Activated naive CD4-positive, alpha-beta T cell treated with anti-CD3 and anti-CD28 coated beads, Interleukin-2, amount 50 U/mL, for 72 hours (primary cell): ENCODE measurements around the gene YJU2. TPM values are rescaled to one million over a fixed set of nuclear protein-coding genes. Genes with fewer than 3 reads are reported as not detected.
A peak's percentile ranks its signal among the peaks of the same experiment; 100 is the strongest.

Experiments used
- ATAC-seq, 2 donors: fragments of 150-1000 bp; cut with Tn5 transposase; 2 replicates each; pipeline ENCODE4 v1.10.0; 2021; ENCODE audit warnings: mild to moderate bottlenecking in 2 of 2, moderate library complexity in 2 of 2
- DNase-seq, 2 donors: peaks; one replicate each; pipeline ENCODE4 v3.0.0; 2021 to 2022; ENCODE audit warnings: low spot score in 2 of 2
- H3K27ac Mint-ChIP-seq, 2 donors: one replicate each; pipeline ENCODE4 v1.8.0; 2022; ENCODE audit warnings: mild to moderate bottlenecking in 2 of 2, mixed read lengths in 2 of 2
- H3K36me3 Mint-ChIP-seq, 2 donors: one replicate each; pipeline ENCODE4 v1.8.0; 2022; ENCODE audit warnings: mixed read lengths in 2 of 2
- H3K9me3 Mint-ChIP-seq, 2 donors: one replicate each; pipeline ENCODE4 v1.8.0; 2022; ENCODE audit warnings: mixed read lengths in 2 of 2
- total RNA-seq, 2 donors: library from RNA; stranded (reverse); gene quantifications; one replicate each; pipeline ENCODE4 v1.2.3, GENCODE V29; 2022

The YJU2 gene
- total RNA-seq, 2 donors from 2014 or later: 22.7 to 28.0 TPM

DNA sequence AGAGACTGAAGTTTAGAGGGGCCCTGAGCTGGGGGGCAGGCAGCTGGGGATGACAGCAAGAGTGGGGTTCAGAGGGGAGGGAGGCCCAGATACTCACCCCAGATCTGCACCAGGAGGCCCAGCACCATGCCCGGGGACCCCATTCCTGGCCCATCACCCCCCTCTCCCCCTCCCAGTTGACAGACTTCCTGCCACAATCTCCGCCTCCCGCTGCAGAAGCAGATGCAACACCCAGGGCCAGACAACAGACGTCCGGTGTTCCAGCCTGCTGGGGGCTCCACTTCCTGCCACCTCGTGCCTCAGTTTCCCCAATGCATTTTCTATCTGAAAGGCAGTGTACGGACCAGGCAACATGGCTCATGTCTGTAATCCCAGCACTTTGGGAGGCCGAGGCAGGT lies 55.4 kb downstream of the YJU2 start, which contains the start of gene TMIGD2:
TMIGD2 (minus strand) TSS at position 147 of the 398 bp plus-strand sequence; CDS start at position 143, 4 bp downstream.
- Mint-ChIP-seq H3K27ac (peak within 1 kb of the TSS; percentile 77 to 92), H3K36me3 (peaks cover 0 to 5% of the 10 kb centered on the region in 2 donors), H3K9me3 (no peaks in the 10 kb centered on the region)
- DNase-seq (peak in 1 of 2 donors; percentile 39), ATAC-seq (peak; percentile 2 to 4)

DNA sequence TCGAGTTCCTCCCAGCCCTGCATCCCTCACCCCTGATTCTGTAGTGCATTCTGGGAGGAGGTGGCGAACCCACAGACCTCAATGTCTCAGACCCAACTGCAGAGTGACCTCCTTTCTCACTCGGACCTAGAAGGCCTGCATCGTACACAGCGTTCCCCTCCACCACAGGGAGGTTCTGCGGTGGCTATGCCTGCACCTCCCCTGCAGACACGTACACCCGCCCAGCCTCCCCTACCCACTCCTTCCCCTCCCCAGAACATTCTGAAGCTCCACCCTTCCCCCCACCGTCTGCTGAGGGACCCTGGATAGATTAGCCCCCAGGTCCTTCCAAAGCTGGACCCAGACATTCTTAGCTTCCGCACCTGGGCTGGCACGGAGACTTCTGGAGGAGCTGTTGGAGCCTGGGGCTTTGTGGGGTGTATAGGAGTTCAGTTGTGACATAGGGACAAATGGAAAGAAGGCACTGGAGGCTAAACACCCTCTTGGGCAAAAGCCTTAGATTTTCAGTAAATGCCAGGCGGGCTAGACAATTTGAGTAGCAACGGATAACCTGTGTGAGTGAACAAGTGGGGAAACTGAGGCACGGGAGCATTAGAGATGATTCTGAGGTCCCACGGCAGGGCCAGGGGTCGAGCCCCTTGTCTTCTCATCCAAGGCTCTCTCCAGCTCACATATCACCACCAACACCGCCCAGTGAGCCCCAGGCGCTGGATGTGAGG lies 57.1 kb downstream of the YJU2 start:
- Mint-ChIP-seq H3K36me3 (peaks cover 0 to 5% of the 10 kb centered on the region in 2 donors), H3K9me3 (no peaks in the 10 kb centered on the region), H3K27ac (peak overlapping the region in 1 of 2 donors; percentile 13)
- ATAC-seq: peak; percentile 10 to 49
- DNase-seq: no peak

- Mint-ChIP-seq H3K9me3 (no peaks in the 10 kb centered on the region), H3K36me3 (peaks cover 0 to 5% of the 10 kb centered on the region in 2 donors), H3K27ac (peak within 1 kb of the TSS in 1 of 2 donors; percentile 45)
- peak; percentile 82 to 86 for ATAC-seq
- peak; percentile 75 to 93 for DNase-seq
Measured at GRCh38 chr19:4304538-4305256, 57.8 kb downstream of the YJU2 start, which contains the start of gene FSD1. Gene FSD1, plus strand, starts transcription at chr19:4304598. Its CDS starts 149 bp downstream, at chr19:4304747.

GRCh38 chr19:4305257-4305612 lies 58.4 kb downstream of the YJU2 start:
- peak overlapping the region in 1 of 2 donors; percentile 45 for H3K27ac Mint-ChIP-seq
- H3K36me3 Mint-ChIP-seq: peaks cover 0 to 7% of the 10 kb centered on the region in 2 donors
- no peak for ATAC-seq
- no peak for DNase-seq
- H3K9me3 Mint-ChIP-seq: no peaks in the 10 kb centered on the region

- DNase-seq: no peak
- H3K9me3 Mint-ChIP-seq: no peaks in the 10 kb centered on the region
- H3K36me3 Mint-ChIP-seq: peaks cover 0 to 7% of the 10 kb centered on the region in 2 donors
- no peak for ATAC-seq
- peak overlapping the region in 1 of 2 donors; percentile 45 for H3K27ac Mint-ChIP-seq
Measured at GRCh38 chr19:4305659-4306058, 58.8 kb downstream of the YJU2 start.

DNA sequence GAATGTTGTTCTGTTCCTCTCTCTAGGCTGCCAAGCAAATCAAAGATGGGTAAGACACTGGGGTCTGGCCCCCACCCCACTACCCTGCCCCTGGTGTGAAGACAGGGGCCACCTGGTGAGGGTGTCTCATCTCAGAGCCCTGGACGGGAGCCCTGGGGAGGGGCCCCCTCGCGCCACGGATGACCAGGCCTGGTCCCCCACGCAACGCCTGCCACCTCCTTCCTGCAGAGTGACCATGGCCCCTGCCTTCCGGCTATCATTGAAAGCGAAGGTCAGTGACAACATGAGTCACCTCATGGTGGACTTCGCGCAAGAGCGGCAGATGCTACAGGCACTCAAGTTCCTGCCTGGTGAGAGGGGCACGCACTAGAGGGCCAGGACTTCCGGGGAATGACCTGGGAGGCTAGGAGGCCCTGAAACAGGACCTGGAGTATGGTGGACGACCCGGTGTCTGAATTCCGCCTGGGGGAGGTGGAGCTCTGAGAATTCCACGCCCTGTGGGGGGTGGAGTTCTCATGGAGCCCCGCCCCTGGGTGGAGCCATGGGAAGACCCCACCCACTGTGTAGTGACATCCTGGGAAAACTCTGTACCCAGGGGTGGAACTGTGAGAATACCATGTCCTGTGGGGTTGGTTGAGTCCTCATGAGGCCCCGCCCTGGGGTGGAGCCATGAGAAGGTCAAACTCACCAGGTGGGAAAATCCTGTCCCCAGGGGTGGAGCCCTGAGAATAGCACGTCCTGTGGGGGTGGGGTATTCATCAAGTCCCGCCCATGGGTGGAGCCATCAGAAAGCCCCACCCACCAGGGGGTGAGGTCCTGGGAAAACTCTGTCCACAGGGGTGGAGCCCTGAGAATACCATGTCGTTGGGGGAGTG lies 63.6 kb downstream of the YJU2 start:
- peak in 1 of 2 donors; percentile 43 for DNase-seq
- ATAC-seq: peak; percentile 28 to 57
- no peaks in the 10 kb centered on the region for H3K9me3 Mint-ChIP-seq
- peaks cover 0 to 10% of the 10 kb centered on the region in 2 donors for H3K36me3 Mint-ChIP-seq
- H3K27ac Mint-ChIP-seq: no peak overlapping the region

DNA sequence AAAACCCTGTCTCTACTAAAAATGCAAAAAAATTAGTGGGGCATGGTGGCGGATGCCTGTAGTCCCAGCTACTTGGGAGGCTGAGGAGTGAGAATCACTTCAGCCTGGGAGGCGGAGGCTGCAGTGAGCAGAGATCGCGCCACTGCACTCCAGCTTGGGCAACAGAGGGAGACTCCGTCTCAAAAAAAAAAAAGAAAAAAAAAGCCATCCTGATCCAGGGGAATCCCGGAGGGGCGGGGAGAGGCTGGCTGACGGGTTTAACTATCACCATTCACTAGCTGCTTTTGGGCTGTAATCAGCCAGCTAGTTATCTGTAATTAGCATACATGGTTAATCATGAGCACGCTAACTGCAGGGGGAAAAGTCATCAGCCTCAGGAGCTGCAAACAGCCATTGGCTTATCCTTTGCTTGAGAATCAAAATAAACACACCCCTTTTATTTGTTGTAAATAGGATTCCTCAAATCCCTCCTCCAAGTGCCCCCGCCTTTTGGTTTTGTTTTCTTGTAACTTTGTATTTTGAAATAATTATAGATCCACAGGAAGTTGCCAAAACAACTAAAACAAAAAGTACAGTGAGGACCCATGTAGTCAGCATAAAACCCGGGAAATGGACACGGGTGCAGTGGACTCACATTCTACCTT lies 67.1 kb downstream of the YJU2 start:
- H3K27ac Mint-ChIP-seq: no peak overlapping the region
- no peak for ATAC-seq
- no peak for DNase-seq
- peaks cover 0 to 20% of the 10 kb centered on the region in 2 donors for H3K36me3 Mint-ChIP-seq
- peaks cover 0 to 5% of the 10 kb centered on the region in 2 donors for H3K9me3 Mint-ChIP-seq

- peaks cover 0 to 28% of the 10 kb centered on the region in 2 donors for H3K36me3 Mint-ChIP-seq
- H3K27ac Mint-ChIP-seq: no peak overlapping the region
- no peak for ATAC-seq
- H3K9me3 Mint-ChIP-seq: peaks cover 0 to 24% of the 10 kb centered on the region in 2 donors
- no peak for DNase-seq
Measured at GRCh38 chr19:4316956-4317355, 70.1 kb downstream of the YJU2 start.

DNA sequence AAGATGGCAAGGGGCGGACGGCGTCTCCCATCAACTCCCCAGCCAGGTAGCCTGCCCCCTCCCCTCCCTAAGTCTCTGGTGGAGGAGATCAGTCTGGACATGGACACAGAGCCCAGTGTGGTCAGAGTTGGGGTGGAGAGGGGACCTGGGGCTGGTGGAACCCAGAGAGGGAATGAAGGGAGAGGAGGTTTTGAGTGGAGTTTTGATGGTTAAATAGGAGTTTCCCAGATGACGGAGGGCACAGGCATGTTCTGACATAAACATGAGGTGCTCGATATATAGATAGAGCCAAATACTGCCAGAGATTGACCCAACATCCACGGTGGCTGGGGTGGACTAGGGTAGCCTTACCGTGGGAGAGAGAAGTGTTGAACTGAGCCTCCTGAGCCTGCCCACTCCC lies 71.6 kb downstream of the YJU2 start:
- DNase-seq (no peak), ATAC-seq (no peak)
- Mint-ChIP-seq H3K9me3 (peaks cover 0 to 24% of the 10 kb centered on the region in 2 donors), H3K27ac (peak overlapping the region in 1 of 2 donors; percentile 56), H3K36me3 (peaks cover 0 to 27% of the 10 kb centered on the region in 2 donors)

Other genes with a start within 250 kb of the YJU2 start
- 10 to 100 TPM; 28.0 to 30.6 TPM for gene PIAS4, start 239.3 kb upstream of the YJU2 start, total RNA-seq
- 10 to 100 TPM; 23.4 to 26.0 TPM for gene ZBTB7A, start 180.2 kb upstream of the YJU2 start, total RNA-seq
- gene MAP2K2, start 123.0 kb upstream of the YJU2 start, total RNA-seq: 100 to 1,000 TPM; 125 to 187 TPM
- under 1 TPM in 1 of 2 donors, not detected in 1; 0.59 TPM for gene CREB3L3, start 93.4 kb upstream of the YJU2 start, total RNA-seq
- 10 to 100 TPM; 35.3 to 37.9 TPM for gene SIRT6, start 64.5 kb upstream of the YJU2 start, total RNA-seq
- gene ANKRD24, start 64.4 kb upstream of the YJU2 start, total RNA-seq: 1 to 10 TPM; 1.7 to 4.2 TPM
- 10 to 100 TPM in 1 of 2 donors, 1 to 10 TPM in 1; 1.4 to 34.9 TPM for gene EBI3, start 17.6 kb upstream of the YJU2 start, total RNA-seq
- not detected for gene SHD, start 32.2 kb downstream of the YJU2 start, total RNA-seq
- 10 to 100 TPM; 10.7 to 45.2 TPM for gene TMIGD2, start 55.3 kb downstream of the YJU2 start, total RNA-seq
- gene FSD1, start 57.5 kb downstream of the YJU2 start, total RNA-seq: 10 to 100 TPM; 15.3 to 38.0 TPM
- 10 to 100 TPM; 17.4 to 22.3 TPM for gene STAP2, start 91.7 kb downstream of the YJU2 start, total RNA-seq
- gene MPND, start 96.5 kb downstream of the YJU2 start, total RNA-seq: 10 to 100 TPM; 18.4 to 22.0 TPM
- gene SH3GL1, start 153.5 kb downstream of the YJU2 start, total RNA-seq: 10 to 100 TPM; 40.9 to 53.4 TPM
- gene CHAF1A, start 155.6 kb downstream of the YJU2 start, total RNA-seq: 10 to 100 TPM; 67.1 to 93.6 TPM
- gene UBXN6, start 210.7 kb downstream of the YJU2 start, total RNA-seq: 10 to 100 TPM; 31.1 to 42.4 TPM
- gene HDGFL2, start 225.2 kb downstream of the YJU2 start, total RNA-seq: 10 to 100 TPM; 49.2 to 64.7 TPM